ACC112 (cell line): Measurements from ENCODE around the gene JAKMIP1.
"Not testable (repeated sequence)": the region's sequence is repeated elsewhere in the genome, so short reads cannot be mapped to it uniquely, and the experiment has no call there.

Source experiments
- H2AFZ ChIP-seq: fragments of 200-600 bp; sonication (generic); one replicate; pipeline ENCODE4 v1.6.0; 2017; ENCODE audit warnings: antibody characterized with exemption, low read length; ENCODE audit not compliant: unreplicated experiment
- H3K27ac ChIP-seq: fragments of 200-600 bp; sonication (generic); 2 replicates; pipeline ENCODE4 v1.5.1; 2014; ENCODE audit warnings: low read depth, mild to moderate bottlenecking, antibody characterized with exemption, low read length, moderate library complexity
- H3K27me3 ChIP-seq: fragments of 200-600 bp; sonication (generic); 2 replicates; pipeline ENCODE4 v1.6.1; 2014; ENCODE audit warnings: mild to moderate bottlenecking, antibody characterized with exemption, low read length, moderate library complexity, mixed read lengths; ENCODE audit not compliant: insufficient read depth
- H3K36me3 ChIP-seq: fragments of 200-600 bp; sonication (generic); 2 replicates; pipeline ENCODE4 v1.6.1; 2016; ENCODE audit warnings: mild to moderate bottlenecking, antibody characterized with exemption, low read length, moderate library complexity, mixed read lengths; ENCODE audit not compliant: insufficient read depth
- H3K4me1 ChIP-seq: fragments of 200-600 bp; sonication (generic); one replicate; pipeline ENCODE4 v1.6.1; 2016; ENCODE audit warnings: low read length, mixed read lengths; ENCODE audit not compliant: insufficient read depth, unreplicated experiment, control insufficient read depth
- H3K4me3 ChIP-seq: fragments of 200-600 bp; sonication (generic); 2 replicates; pipeline ENCODE4 v1.5.1; 2014; ENCODE audit warnings: mild to moderate bottlenecking, low read depth, low read length
- H3K79me2 ChIP-seq: fragments of 200-600 bp; sonication (generic); one replicate; pipeline ENCODE4 v1.6.0; 2016; ENCODE audit warnings: low read length; ENCODE audit not compliant: control insufficient read depth, unreplicated experiment, insufficient read depth

The JAKMIP1 gene

GRCh38 chr4:6141554-6141953 is 58.8 kb downstream of the JAKMIP1 start:
- Histone ChIP-seq H3K27me3 (no peaks in the 10 kb centered on the region), H3K4me1 (no peaks in the 10 kb centered on the region), H3K27ac (no peak overlapping the region), H3K36me3 (no peaks in the 10 kb centered on the region), H3K79me2 (no peaks in the 10 kb centered on the region), H3K4me3 (no peak overlapping the region), H2AFZ (no peak overlapping the region)

GRCh38 chr4:6141021-6141420 is 59.3 kb downstream of the JAKMIP1 start:
- H3K4me3 ChIP-seq, H3K4me1 ChIP-seq, H3K27ac ChIP-seq, H2AFZ ChIP-seq, H3K27me3 ChIP-seq, H3K79me2 ChIP-seq, H3K36me3 ChIP-seq: not testable (repeated sequence)

GRCh38 chr4:6137747-6138135 is 62.6 kb downstream of the JAKMIP1 start:
- Histone ChIP-seq H3K27ac (no peak overlapping the region), H2AFZ (no peak overlapping the region), H3K36me3 (no peaks in the 10 kb centered on the region), H3K79me2 (no peaks in the 10 kb centered on the region), H3K4me3 (no peak overlapping the region), H3K4me1 (no peaks in the 10 kb centered on the region), H3K27me3 (no peaks in the 10 kb centered on the region)

GRCh38 chr4:6137027-6137746 is 63.2 kb downstream of the JAKMIP1 start:
- Histone ChIP-seq H3K36me3 (no peaks in the 10 kb centered on the region), H3K79me2 (no peaks in the 10 kb centered on the region), H2AFZ (no peak overlapping the region), H3K4me1 (no peaks in the 10 kb centered on the region), H3K4me3 (no peak overlapping the region), H3K27ac (no peak overlapping the region), H3K27me3 (no peaks in the 10 kb centered on the region)

GRCh38 chr4:6134612-6135220 is 65.6 kb downstream of the JAKMIP1 start:
- Histone ChIP-seq H3K4me3 (no peak overlapping the region), H2AFZ (no peak overlapping the region), H3K27me3 (no peaks in the 10 kb centered on the region), H3K27ac (no peak overlapping the region), H3K4me1 (no peaks in the 10 kb centered on the region), H3K79me2 (no peaks in the 10 kb centered on the region), H3K36me3 (no peaks in the 10 kb centered on the region)

GRCh38 chr4:6132716-6133115 is 67.6 kb downstream of the JAKMIP1 start:
- no peak overlapping the region for H3K4me3 ChIP-seq
- no peaks in the 10 kb centered on the region for H3K79me2 ChIP-seq
- no peaks in the 10 kb centered on the region for H3K27me3 ChIP-seq
- H2AFZ ChIP-seq = no peak overlapping the region
- no peaks in the 10 kb centered on the region for H3K4me1 ChIP-seq
- H3K36me3 ChIP-seq = no peaks in the 10 kb centered on the region
- H3K27ac ChIP-seq = no peak overlapping the region

GRCh38 chr4:6128221-6128850 is 72.0 kb downstream of the JAKMIP1 start:
- no peak overlapping the region for H2AFZ ChIP-seq
- no peak overlapping the region for H3K27ac ChIP-seq
- H3K4me3 ChIP-seq = no peak overlapping the region
- H3K27me3 ChIP-seq = no peaks in the 10 kb centered on the region
- no peaks in the 10 kb centered on the region for H3K4me1 ChIP-seq
- no peaks in the 10 kb centered on the region for H3K36me3 ChIP-seq
- no peaks in the 10 kb centered on the region for H3K79me2 ChIP-seq

GRCh38 chr4:6126971-6127745 is 73.2 kb downstream of the JAKMIP1 start:
- no peak overlapping the region for H3K4me3 ChIP-seq
- H3K27ac ChIP-seq = no peak overlapping the region
- H3K79me2 ChIP-seq = no peaks in the 10 kb centered on the region
- H2AFZ ChIP-seq = no peak overlapping the region
- H3K27me3 ChIP-seq = no peaks in the 10 kb centered on the region
- no peaks in the 10 kb centered on the region for H3K36me3 ChIP-seq
- no peaks in the 10 kb centered on the region for H3K4me1 ChIP-seq

- H3K4me3 ChIP-seq = no peak overlapping the region
- no peaks in the 10 kb centered on the region for H3K36me3 ChIP-seq
- no peak overlapping the region for H3K27ac ChIP-seq
- H3K4me1 ChIP-seq = no peaks in the 10 kb centered on the region
- no peak overlapping the region for H2AFZ ChIP-seq
- H3K79me2 ChIP-seq = no peaks in the 10 kb centered on the region
- no peaks in the 10 kb centered on the region for H3K27me3 ChIP-seq
These were observed 75.2 kb downstream of the JAKMIP1 start for GRCh38 chr4:6125103-6125651.

- Histone ChIP-seq H3K79me2 (no peaks in the 10 kb centered on the region), H3K36me3 (no peaks in the 10 kb centered on the region)
These were observed 75.8 kb downstream of the JAKMIP1 start for GRCh38 chr4:6124386-6125102.

More at GRCh38 chr4:6124386-6125102, 75.8 kb downstream of the JAKMIP1 start:
- H2AFZ ChIP-seq = no peak overlapping the region
- no peak overlapping the region for H3K27ac ChIP-seq
- no peaks in the 10 kb centered on the region for H3K4me1 ChIP-seq
- H3K27me3 ChIP-seq = no peaks in the 10 kb centered on the region
- no peak overlapping the region for H3K4me3 ChIP-seq
